Stimulated activated CD8-positive, alpha-beta memory T cell treated with anti-CD3 and anti-CD28 coated beads, Interleukin-15, amount 100 ng/mL, for 1 hour (primary cell): ENCODE data around the gene SOX5.
"Not testable (repeated sequence)": the region's sequence is repeated elsewhere in the genome, so short reads cannot be mapped to it uniquely, and the experiment has no call there.

Source experiments
- DNase-seq: peaks from one replicate; pipeline ENCODE4 v3.0.0-alpha.2; 2020; ENCODE audit warnings: low read depth

Gene SOX5

GRCh38 chr12:23753628-23754365 lies 195.7 kb downstream of the SOX5 start:
- no peak for DNase-seq

- no peak for DNase-seq
Measured at GRCh38 chr12:23752245-23752644, 197.2 kb downstream of the SOX5 start.

GRCh38 chr12:23751641-23752040 lies 197.8 kb downstream of the SOX5 start:
- DNase-seq: no peak

GRCh38 chr12:23750923-23751322 lies 198.5 kb downstream of the SOX5 start:
- DNase-seq: no peak

- DNase-seq: no peak
Measured at GRCh38 chr12:23744696-23745095, 204.8 kb downstream of the SOX5 start.

GRCh38 chr12:23742574-23742973 lies 206.9 kb downstream of the SOX5 start:
- DNase-seq: no peak

- no peak for DNase-seq
Measured at GRCh38 chr12:23731493-23731892, 218.0 kb downstream of the SOX5 start.

- no peak for DNase-seq
Measured at GRCh38 chr12:23731035-23731434, 218.4 kb downstream of the SOX5 start.

GRCh38 chr12:23729359-23729758 lies 220.1 kb downstream of the SOX5 start:
- DNase-seq: no peak

GRCh38 chr12:23726646-23727045 lies 222.8 kb downstream of the SOX5 start:
- DNase-seq: no peak

GRCh38 chr12:23722655-23723054 lies 226.8 kb downstream of the SOX5 start:
- DNase-seq: no peak

- no peak for DNase-seq
Measured at GRCh38 chr12:23721268-23721667, 228.2 kb downstream of the SOX5 start.

GRCh38 chr12:23719493-23719892 lies 230.0 kb downstream of the SOX5 start:
- DNase-seq: no peak

GRCh38 chr12:23710361-23710760 lies 239.1 kb downstream of the SOX5 start:
- not testable (repeated sequence) for DNase-seq

- DNase-seq: no peak
Measured at GRCh38 chr12:23708185-23708837, 241.2 kb downstream of the SOX5 start.

GRCh38 chr12:23707270-23707669 lies 242.2 kb downstream of the SOX5 start:
- no peak for DNase-seq

GRCh38 chr12:23704992-23705943 lies 244.2 kb downstream of the SOX5 start:
- no peak for DNase-seq

GRCh38 chr12:23703051-23703450 lies 246.4 kb downstream of the SOX5 start:
- DNase-seq: no peak

GRCh38 chr12:23699031-23699430 lies 250.4 kb downstream of the SOX5 start:
- DNase-seq: no peak

GRCh38 chr12:23694920-23695319 lies 254.6 kb downstream of the SOX5 start:
- DNase-seq: no peak

GRCh38 chr12:23694307-23694706 lies 255.2 kb downstream of the SOX5 start:
- DNase-seq: no peak

GRCh38 chr12:23687947-23688346 lies 261.5 kb downstream of the SOX5 start:
- no peak for DNase-seq

GRCh38 chr12:23686095-23686494 lies 263.4 kb downstream of the SOX5 start:
- no peak for DNase-seq
